T-cell (primary cell): ENCODE measurements around the gene ROBO2. TPM values are rescaled to one million over a fixed set of nuclear protein-coding genes. Genes with fewer than 3 reads are reported as not detected.

ENCODE experiments used
- ATAC-seq, 4 experiments: fragments of 200-7000 bp in 3 of 4; fragments of 150-1000 bp in 1 of 4; cut with Tn5 transposase; replicated peaks in 1 of 4; 1 replicate in 3 of 4; 2 replicates in 1 of 4; pipeline ENCODE4 v1.10.0; 2021; ENCODE audit warnings: moderate library complexity in 3 of 4, mild to moderate bottlenecking in 2 of 4, moderate number of reproducible peaks in 1 of 4
- CTCF ChIA-PET, 2 donors: fragments of 300-600 bp; sonication (Branson Sonifier 250); formaldehyde crosslinking; loops; one replicate each; lab custom pipeline; 2022; ENCODE audit warnings: antibody characterized with exemption in 2 of 2; lab: Charles Lee
- POLR2A ChIA-PET, 2 donors: fragments of 300-600 bp; sonication (Branson Sonifier 250); formaldehyde crosslinking; loops; one replicate each; lab custom pipeline; 2022; ENCODE audit warnings: antibody characterized with exemption in 2 of 2; lab: Charles Lee
- DNase-seq, 35 experiments: peaks; one replicate each; pipeline versions ENCODE4 v3.0.0 to v3.0.0-alpha.2; 2013 to 2023
- H3K27ac ChIP-seq: one replicate; pipeline ENCODE4 v1.5.1; 2013; ENCODE audit warnings: low read length
- H3K27me3 ChIP-seq, 2 experiments: replicated peaks in 1 of 2; 1 replicate in 1 of 2; 2 replicates in 1 of 2; pipeline versions ENCODE4 v1.6.1 to v1.7.0; 2013; ENCODE audit warnings: low read length in 1 of 2, mixed read lengths in 1 of 2; ENCODE audit not compliant: control insufficient read depth in 2 of 2, insufficient read depth in 2 of 2; ENCODE audit errors: extremely low read depth in 1 of 2
- H3K36me3 ChIP-seq, 2 donors: 1 replicate in 1 of 2; 2 replicates in 1 of 2; pipeline versions ENCODE4 v1.6.1 to v1.7.0; 2013; ENCODE audit warnings: low read length in 1 of 2; ENCODE audit not compliant: control insufficient read depth in 2 of 2, insufficient read depth in 1 of 2; ENCODE audit errors: extremely low read depth in 1 of 2
- H3K4me1 ChIP-seq, 2 experiments: 1 replicate in 1 of 2; 2 replicates in 1 of 2; pipeline versions ENCODE4 v1.6.1 to v1.7.0; 2013; ENCODE audit warnings: low read length in 2 of 2, mixed read lengths in 1 of 2; ENCODE audit not compliant: insufficient read depth in 2 of 2, control insufficient read depth in 1 of 2; ENCODE audit errors: extremely low read depth in 1 of 2
- H3K4me3 ChIP-seq, 2 donors: 1 replicate in 1 of 2; 2 replicates in 1 of 2; pipeline versions ENCODE4 v1.5.1 to v1.7.0; 2013; ENCODE audit warnings: mild to moderate bottlenecking in 2 of 2, low read length in 1 of 2, moderate library complexity in 1 of 2; ENCODE audit not compliant: control insufficient read depth in 1 of 2; ENCODE audit errors: extremely low read depth in 1 of 2
- H3K9me3 ChIP-seq: 2 replicates; pipeline ENCODE4 v1.7.0; 2013
- H3K27ac Mint-ChIP-seq, 2 donors: one replicate each; pipeline ENCODE4 v1.8.0; 2020 to 2021; ENCODE audit warnings: mild to moderate bottlenecking in 2 of 2, mixed read lengths in 2 of 2
- H3K27me3 Mint-ChIP-seq, 2 donors: one replicate each; pipeline ENCODE4 v1.8.0; 2021 to 2022; ENCODE audit warnings: mixed read lengths in 2 of 2
- H3K36me3 Mint-ChIP-seq: one replicate; pipeline ENCODE4 v1.8.0; 2021; ENCODE audit warnings: mixed read lengths
- H3K4me1 Mint-ChIP-seq, 3 donors: one replicate each; pipeline ENCODE4 v1.8.0; 2020 to 2022; ENCODE audit warnings: mixed read lengths in 3 of 3, mild to moderate bottlenecking in 1 of 3
- H3K4me3 Mint-ChIP-seq, 3 donors: one replicate each; pipeline ENCODE4 v1.8.0; 2020 to 2022; ENCODE audit warnings: mild to moderate bottlenecking in 3 of 3, mixed read lengths in 3 of 3, moderate library complexity in 3 of 3
- H3K9me3 Mint-ChIP-seq, 3 donors: one replicate each; pipeline ENCODE4 v1.8.0; 2020 to 2022; ENCODE audit warnings: mixed read lengths in 3 of 3
- WGBS: methylation state at CpG from one replicate; pipeline ENCODE4 v1.1.5; 2013; ENCODE audit warnings: missing lambda C conversion rate; ENCODE audit not compliant: insufficient coverage; 5-methylcytosine and 5-hydroxymethylcytosine counted together
- total RNA-seq, 35 experiments: library from RNA in 6 of 35; stranded (reverse) in 6 of 35; fragments of 120-200 nt in 1 of 35; gene quantifications; one replicate each; pipeline versions ENCODE4 v1.2.1 to v1.2.4 and lab custom pipeline; 2013 to 2026

Gene ROBO2
- total RNA-seq, 5 donors from 2014 or later (not counting 1 experiment from before 2014, with no cell fraction given): not detected

GRCh38 chr3:77169823-77170222 is 129.9 kb downstream of the ROBO2 start:
- no peaks in the 10 kb centered on the region for H3K9me3 ChIP-seq
- no peaks in the 10 kb centered on the region for H3K36me3 ChIP-seq
- no peak overlapping the region for H3K27ac Mint-ChIP-seq
- POLR2A ChIA-PET: no interaction called here
- H3K9me3 Mint-ChIP-seq: peaks cover 0 to 13% (median 11%) of the 10 kb centered on the region in 3 donors
- DNase-seq (no peak), ATAC-seq (no peak)
- no peaks in the 10 kb centered on the region for H3K27me3 ChIP-seq
- 50% methylated on average over 1 of the region's 4 CpGs for WGBS
- H3K27me3 Mint-ChIP-seq: no peaks in the 10 kb centered on the region
- H3K4me1 Mint-ChIP-seq: no peaks in the 10 kb centered on the region
- no peaks in the 10 kb centered on the region for H3K36me3 Mint-ChIP-seq
- CTCF ChIA-PET: no interaction called here
- no peak overlapping the region for H3K4me3 Mint-ChIP-seq
- H3K4me3 ChIP-seq: no peak overlapping the region
- H3K4me1 ChIP-seq: no peaks in the 10 kb centered on the region
- no peak overlapping the region for H3K27ac ChIP-seq

- H3K9me3 ChIP-seq: no peaks in the 10 kb centered on the region
- Mint-ChIP-seq H3K9me3 (peaks cover 4 to 13% (median 11%) of the 10 kb centered on the region in 3 donors), H3K36me3 (no peaks in the 10 kb centered on the region), H3K27ac (no peak overlapping the region), H3K4me3 (no peak overlapping the region), H3K4me1 (no peaks in the 10 kb centered on the region), H3K27me3 (no peaks in the 10 kb centered on the region)
- H3K36me3 ChIP-seq: no peaks in the 10 kb centered on the region
- no peaks in the 10 kb centered on the region for H3K4me1 ChIP-seq
- DNase-seq: no peak
- no peaks in the 10 kb centered on the region for H3K27me3 ChIP-seq
- 75% methylated on average over 2 of the region's 5 CpGs for WGBS
- no peak overlapping the region for H3K27ac ChIP-seq
- ChIA-PET CTCF (no interaction called here), POLR2A (no interaction called here)
- no peak overlapping the region for H3K4me3 ChIP-seq
- no peak for ATAC-seq
These were observed 131.1 kb downstream of the ROBO2 start for GRCh38 chr3:77171026-77171425.

GRCh38 chr3:77179762-77180161 is 139.9 kb downstream of the ROBO2 start:
- H3K4me3 Mint-ChIP-seq: no peak overlapping the region

GRCh38 chr3:77182341-77182740 is 142.4 kb downstream of the ROBO2 start:
- Mint-ChIP-seq H3K9me3 (peaks cover 3 to 20% (median 13%) of the 10 kb centered on the region in 3 donors), H3K36me3 (no peaks in the 10 kb centered on the region), H3K27me3 (no peaks in the 10 kb centered on the region), H3K27ac (no peak overlapping the region), H3K4me3 (no peak overlapping the region), H3K4me1 (no peaks in the 10 kb centered on the region)
- no peak overlapping the region for H3K27ac ChIP-seq
- H3K4me1 ChIP-seq: no peaks in the 10 kb centered on the region
- H3K36me3 ChIP-seq: no peaks in the 10 kb centered on the region
- H3K4me3 ChIP-seq: no peak overlapping the region
- DNase-seq (no peak), ATAC-seq (no peak)
- no peaks in the 10 kb centered on the region for H3K27me3 ChIP-seq
- WGBS: no CpG with 5 or more reads among the region's 4 CpGs
- no peaks in the 10 kb centered on the region for H3K9me3 ChIP-seq
- CTCF ChIA-PET: no interaction called here
- POLR2A ChIA-PET: no interaction called here

More at GRCh38 chr3:77179762-77180161, 139.9 kb downstream of the ROBO2 start:
- peaks cover 0 to 12% (median 9%) of the 10 kb centered on the region in 3 donors for H3K9me3 Mint-ChIP-seq
- H3K4me1 Mint-ChIP-seq: no peaks in the 10 kb centered on the region
- Histone ChIP-seq H3K27me3 (no peaks in the 10 kb centered on the region), H3K4me3 (no peak overlapping the region), H3K27ac (no peak overlapping the region), H3K36me3 (no peaks in the 10 kb centered on the region), H3K9me3 (no peaks in the 10 kb centered on the region), H3K4me1 (no peaks in the 10 kb centered on the region)
- H3K27me3 Mint-ChIP-seq: no peaks in the 10 kb centered on the region
- WGBS: 83% methylated on average over 3 of the region's 5 CpGs
- CTCF ChIA-PET: no interaction called here
- no peak overlapping the region for H3K27ac Mint-ChIP-seq
- no peak for ATAC-seq
- H3K36me3 Mint-ChIP-seq: no peaks in the 10 kb centered on the region
- no peak for DNase-seq
- POLR2A ChIA-PET: no interaction called here

DNA sequence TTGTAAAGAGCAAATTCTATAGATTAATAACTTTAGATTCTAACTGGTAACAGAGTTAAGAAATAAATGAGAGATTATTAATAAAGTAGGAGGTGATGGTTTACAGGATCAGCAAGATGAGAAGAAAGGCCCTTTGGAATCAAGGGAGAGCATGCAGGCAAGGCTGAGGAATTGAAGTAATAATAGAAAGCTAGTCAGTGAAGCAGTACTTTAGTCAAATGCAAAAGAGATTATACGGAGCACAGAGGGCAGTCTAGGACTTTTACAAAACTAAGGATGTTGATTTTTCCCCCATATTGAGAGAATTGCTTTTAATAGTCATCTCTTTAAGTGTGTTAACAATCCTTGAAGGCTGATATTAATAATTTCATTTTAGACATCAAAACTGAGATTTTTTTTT is 146.4 kb downstream of the ROBO2 start:
- ATAC-seq: no peak
- Mint-ChIP-seq H3K9me3 (peaks cover 11 to 14% (median 13%) of the 10 kb centered on the region in 3 donors), H3K27me3 (no peaks in the 10 kb centered on the region), H3K4me1 (no peaks in the 10 kb centered on the region), H3K4me3 (no peak overlapping the region), H3K36me3 (no peaks in the 10 kb centered on the region), H3K27ac (no peak overlapping the region)
- ChIA-PET POLR2A (interaction anchor here in 1 of 2 donors (0.6 kb wide), 1 partner anchor 106 kb away, joined by 4 read pairs; no protein-coding TSS in a partner anchor), CTCF (no interaction called here)
- no peak for DNase-seq
- Histone ChIP-seq H3K9me3 (no peaks in the 10 kb centered on the region), H3K4me1 (no peaks in the 10 kb centered on the region), H3K27ac (no peak overlapping the region), H3K4me3 (no peak overlapping the region), H3K36me3 (no peaks in the 10 kb centered on the region), H3K27me3 (no peaks in the 10 kb centered on the region)
- no CpG with 5 or more reads among the region's 1 CpG for WGBS

DNA sequence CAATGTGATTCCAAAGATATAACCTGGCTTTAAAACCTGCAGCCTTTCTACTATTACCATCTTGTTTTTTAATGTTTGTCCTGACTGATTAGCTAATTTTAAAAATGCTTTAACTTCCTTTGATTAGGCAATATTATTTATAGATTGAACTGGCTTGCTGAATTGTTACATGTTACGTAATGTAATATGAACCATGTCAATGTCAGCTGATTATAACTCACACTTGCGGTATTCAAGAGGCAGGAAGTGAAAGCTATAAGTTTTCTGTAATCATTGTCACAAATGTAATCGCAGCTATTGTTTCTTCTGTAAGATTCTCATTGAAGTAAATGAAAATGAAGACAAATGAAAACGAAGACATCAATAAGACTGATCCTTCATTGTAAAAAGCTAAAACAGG is 146.8 kb downstream of the ROBO2 start:
- no peak for DNase-seq
- CTCF ChIA-PET: no interaction called here
- Mint-ChIP-seq H3K4me1 (no peaks in the 10 kb centered on the region), H3K9me3 (peaks cover 11 to 18% (median 13%) of the 10 kb centered on the region in 3 donors), H3K27me3 (no peaks in the 10 kb centered on the region), H3K27ac (no peak overlapping the region), H3K36me3 (no peaks in the 10 kb centered on the region), H3K4me3 (no peak overlapping the region)
- Histone ChIP-seq H3K9me3 (no peaks in the 10 kb centered on the region), H3K36me3 (no peaks in the 10 kb centered on the region), H3K4me3 (no peak overlapping the region), H3K27me3 (no peaks in the 10 kb centered on the region), H3K4me1 (no peaks in the 10 kb centered on the region), H3K27ac (no peak overlapping the region)
- no peak for ATAC-seq
- POLR2A ChIA-PET: interaction anchor here in 1 of 2 donors (0.6 kb wide), 1 partner anchor 106 kb away, joined by 4 read pairs; no protein-coding TSS in a partner anchor
- no CpG with 5 or more reads among the region's 4 CpGs for WGBS

DNA sequence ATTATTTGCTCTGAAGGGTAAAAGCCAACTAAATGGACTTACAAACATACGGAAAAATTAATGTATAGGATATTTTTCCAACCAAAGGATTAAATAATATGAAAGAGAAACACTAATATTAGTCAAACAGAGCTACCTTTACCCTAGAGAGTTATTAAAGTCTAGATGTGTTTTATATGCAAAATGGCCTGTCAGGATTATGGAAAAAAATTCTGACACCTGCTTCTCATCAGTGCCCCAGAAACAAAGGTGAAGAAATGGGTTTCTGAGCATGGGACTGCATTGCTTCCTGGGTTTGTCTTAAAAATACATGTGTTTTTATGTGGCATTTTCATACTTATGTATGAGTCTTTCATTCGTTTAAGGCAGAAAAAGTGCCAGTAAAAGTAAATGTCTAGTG is 148.3 kb downstream of the ROBO2 start:
- no peaks in the 10 kb centered on the region for H3K4me1 ChIP-seq
- no peaks in the 10 kb centered on the region for H3K36me3 ChIP-seq
- DNase-seq (no peak), ATAC-seq (no peak)
- H3K27me3 Mint-ChIP-seq: no peaks in the 10 kb centered on the region
- H3K36me3 Mint-ChIP-seq: no peaks in the 10 kb centered on the region
- ChIA-PET CTCF (no interaction called here), POLR2A (no interaction called here)
- H3K9me3 Mint-ChIP-seq: peaks cover 11 to 20% (median 13%) of the 10 kb centered on the region in 3 donors
- no peak overlapping the region for H3K27ac Mint-ChIP-seq
- no peak overlapping the region for H3K4me3 ChIP-seq
- H3K4me1 Mint-ChIP-seq: no peaks in the 10 kb centered on the region
- no peak overlapping the region for H3K27ac ChIP-seq
- H3K9me3 ChIP-seq: no peaks in the 10 kb centered on the region
- H3K4me3 Mint-ChIP-seq: no peak overlapping the region
- WGBS: no CpG with 5 or more reads among the region's 2 CpGs
- H3K27me3 ChIP-seq: no peaks in the 10 kb centered on the region
